GM12878 (cell line): ENCODE results near the gene PEF1. TPM values are rescaled to one million over a fixed set of nuclear protein-coding genes. Genes with fewer than 3 reads are reported as not detected.

Experiments used
- ATAC-seq: fragments of 200-7000 bp; cut with Tn5 transposase; 3 replicates; pipeline ENCODE4 v1.9.1; 2020; ENCODE audit warnings: mild to moderate bottlenecking, moderate library complexity
- BruUV-seq: library from RNA; stranded (reverse); fragments of 400-500 nt; replicated peaks from 2 replicates; lab custom pipeline; 2021; lab: Mats Ljungman, UMichigan
- CTCF ChIA-PET: fragments of 300-600 bp; sonication (Branson Sonifier 250); formaldehyde crosslinking; extraction: SDS; loops from one replicate; lab custom pipeline; 2021; ENCODE audit warnings: inconsistent platforms; lab: Yijun Ruan, JAX
- POLR2A ChIA-PET: fragments of 350-600 bp; formaldehyde crosslinking; extraction: SDS; loops from one replicate; lab custom pipeline; 2021; ENCODE audit warnings: inconsistent platforms; lab: Charles Lee
- RAD21 ChIA-PET: fragments of 300-600 bp; sonication (Branson Sonifier 250); formaldehyde crosslinking; loops from one replicate; lab custom pipeline; 2023; ENCODE audit warnings: antibody characterized with exemption; ENCODE audit not compliant: unreplicated experiment; lab: Charles Lee
- SMC1A ChIA-PET: fragments of 300-600 bp; sonication (Branson Sonifier 250); formaldehyde crosslinking; loops from one replicate; lab custom pipeline; 2023; ENCODE audit not compliant: unreplicated experiment, uncharacterized antibody; lab: Charles Lee
- DNase-seq: peaks from one replicate; pipeline ENCODE4 v3.0.0-alpha.2; 2011; ENCODE audit warnings: low read depth, low spot score
- FAIRE-seq: peaks from 3 replicates; lab custom pipeline; 2011; peaks lifted over from hg19 to GRCh38; lab: Jason Lieb, UNC
- H2AFZ ChIP-seq: 2 replicates; pipeline ENCODE4 v1.6.0; 2011; ENCODE audit warnings: low read depth, low read length, control low read depth; ENCODE audit not compliant: control insufficient read depth
- H3K27ac ChIP-seq: 2 replicates; pipeline ENCODE4 v1.5.1; 2011; ENCODE audit warnings: control low read depth; ENCODE audit not compliant: control insufficient read depth, insufficient read depth
- H3K27me3 ChIP-seq, 2 experiments: replicated peaks in 1 of 2; 2 replicates each; pipeline versions ENCODE4 v1.6.0 to v1.6.1; 2011; ENCODE audit warnings: low read length in 1 of 2; ENCODE audit not compliant: control insufficient read depth in 2 of 2, insufficient read depth in 2 of 2
- H3K36me3 ChIP-seq, 2 experiments: 2 replicates each; pipeline ENCODE4 v1.5.1; 2011; ENCODE audit warnings: low read length in 1 of 2; ENCODE audit not compliant: control insufficient read depth in 2 of 2, insufficient read depth in 2 of 2
- H3K4me1 ChIP-seq: 2 replicates; pipeline ENCODE4 v1.6.1; 2011; ENCODE audit warnings: mild to moderate bottlenecking, low read length, moderate library complexity, mixed read lengths; ENCODE audit not compliant: control insufficient read depth, insufficient read depth
- H3K4me2 ChIP-seq: 2 replicates; pipeline ENCODE4 v1.6.0; 2011; ENCODE audit warnings: control low read depth; ENCODE audit not compliant: control insufficient read depth, insufficient read depth
- H3K4me3 ChIP-seq: fragments of 200-600 bp; sonication (generic); 2 replicates; pipeline ENCODE4 v1.5.1; 2016
- H3K79me2 ChIP-seq: 2 replicates; pipeline ENCODE4 v1.6.0; 2011; ENCODE audit warnings: low read length; ENCODE audit not compliant: control insufficient read depth, insufficient read depth
- H3K9ac ChIP-seq: 2 replicates; pipeline ENCODE4 v1.8.0; 2011; ENCODE audit warnings: low read length, control low read depth, mixed read lengths; ENCODE audit not compliant: control insufficient read depth, insufficient read depth
- H3K9me3 ChIP-seq: replicated peaks from 3 replicates; pipeline ENCODE4 v1.5.1; 2011; ENCODE audit warnings: mild to moderate bottlenecking, low read length; ENCODE audit not compliant: control insufficient read depth, insufficient read depth
- H4K20me1 ChIP-seq: 2 replicates; pipeline ENCODE4 v1.6.0; 2011; ENCODE audit not compliant: control insufficient read depth, insufficient read depth
- CEBPZ ChIP-seq: fragments of 150-350 bp; IDR thresholded peaks from 2 replicates; pipeline ENCODE4 v1.6.1; 2016; ENCODE audit warnings: low read depth, low read length
- CTCF ChIP-seq, 3 experiments: IDR thresholded peaks in 2 of 3; conservative IDR thresholded peaks in 1 of 3; 2 replicates each; pipeline ENCODE4 v1.5.1; 2011; ENCODE audit warnings: low read depth in 3 of 3, low read length in 3 of 3, mild to moderate bottlenecking in 3 of 3, control low read depth in 2 of 3, moderate library complexity in 2 of 3, inconsistent platforms in 1 of 3, mixed read lengths in 1 of 3; ENCODE audit not compliant: control insufficient read depth in 2 of 3, insufficient read depth in 1 of 3; ENCODE audit errors: extremely low read depth in 1 of 3
- EP300 ChIP-seq, 2 experiments: fragments of 150-350 bp in 1 of 2; IDR thresholded peaks; 2 replicates each; pipeline ENCODE4 v1.6.1; 2011 to 2012; ENCODE audit warnings: low read depth in 2 of 2, low read length in 2 of 2, borderline replicate concordance in 1 of 2, improper control_type of control experiment in 1 of 2, inconsistent platforms in 1 of 2; ENCODE audit not compliant: control insufficient read depth in 1 of 2
- FOXM1 ChIP-seq: IDR thresholded peaks from 2 replicates; pipeline ENCODE4 v1.6.1; 2012; ENCODE audit warnings: low read depth, mild to moderate bottlenecking, inconsistent platforms, low read length, moderate library complexity
- NFIC ChIP-seq: IDR thresholded peaks from 2 replicates; pipeline ENCODE4 v1.6.1; 2012; ENCODE audit warnings: low read depth, mild to moderate bottlenecking, inconsistent platforms, low read length, moderate library complexity
- NR2F1 ChIP-seq: fragments of 450-650 bp; conservative IDR thresholded peaks from 2 replicates; pipeline ENCODE4 v1.6.1; 2017; ENCODE audit warnings: mild to moderate bottlenecking
- PRDM15 ChIP-seq: fragments of 450-650 bp; formaldehyde crosslinking; IDR thresholded peaks from 2 replicates; pipeline ENCODE4 v1.4.0; 2020; ENCODE audit warnings: mild to moderate bottlenecking, moderate library complexity
- RFX5 ChIP-seq: IDR thresholded peaks from 2 replicates; pipeline ENCODE4 v1.6.1; 2011; ENCODE audit warnings: low read depth, low read length, improper control_type of control experiment
- SRF ChIP-seq, 2 experiments: IDR thresholded peaks; 2 replicates each; pipeline ENCODE4 v1.6.1; 2011; ENCODE audit warnings: low read depth in 2 of 2, low read length in 2 of 2, mild to moderate bottlenecking in 1 of 2, moderate library complexity in 1 of 2
- TAF1 ChIP-seq: IDR thresholded peaks from 2 replicates; pipeline ENCODE4 v1.6.1; 2011; ENCODE audit warnings: mild to moderate bottlenecking, low read depth, low read length, borderline replicate concordance
- YY1 ChIP-seq: IDR thresholded peaks from 2 replicates; pipeline ENCODE4 v1.6.1; 2011; ENCODE audit warnings: low read depth, mild to moderate bottlenecking, low read length
- ZBED1 ChIP-seq: IDR thresholded peaks from 2 replicates; pipeline ENCODE4 v1.6.1; 2016; ENCODE audit warnings: borderline replicate concordance
- ZNF207 ChIP-seq: fragments of 450-650 bp; IDR thresholded peaks from 2 replicates; pipeline ENCODE4 v1.6.1; 2014; ENCODE audit warnings: antibody characterized with exemption, mild to moderate bottlenecking, borderline replicate concordance
- WGBS: methylation state at CpG from one replicate; pipeline ENCODE4 v1.1.6; 2016; ENCODE audit warnings: low lambda C conversion rate; ENCODE audit not compliant: insufficient replicate concordance, insufficient coverage; ENCODE audit errors: missing lambda C conversion rate; 5-methylcytosine and 5-hydroxymethylcytosine counted together
- in situ Hi-C: fragments of 300-500 bp; cut with MboI; formaldehyde crosslinking; loops from 9 replicates; pipeline ENCODE4 v1.14.3; 2018; ENCODE audit warnings: mixed read lengths
- intact Hi-C: fragments of 100-400 bp; cut with micrococcal nuclease; formaldehyde crosslinking; loops from one replicate; pipeline ENCODE4 v1.14.2; 2022; ENCODE audit not compliant: unreplicated experiment
- polyA plus RNA-seq, 11 experiments: library from polyadenylated mRNA; depleted of rRNA in 4 of 11; unstranded in 6 of 11; stranded (reverse) in 5 of 11; fragments of >200 nt; fragmentation: Nextera tagmentation in 4 of 11; fragmentation: Illumina TruSeq in 1 of 11; extraction: Ambion mirVana in 4 of 11; extraction: Trizol in 1 of 11; gene quantifications; 1 replicate in 1 of 11; 2 replicates in 10 of 11; pipeline versions ENCODE4 v1.2.1 to v1.2.3, GENCODE V29; 2011 to 2016; ENCODE audit warnings: inconsistent platforms in 2 of 11, missing spikeins in 2 of 11, low read depth in 1 of 11
- total RNA-seq, 4 experiments: library from RNA; depleted of rRNA in 3 of 4; stranded (reverse); fragments of >200 nt in 3 of 4; fragmentation: Illumina TruSeq in 1 of 4; extraction: Trizol in 1 of 4; gene quantifications; 2 replicates each; pipeline versions ENCODE4 v1.2.1 to v1.2.3, GENCODE V29; 2013 to 2021

PEF1 gene
- total and polyA plus RNA-seq, 10 of the 15 experiments (the other 5 are each of a cell fraction or from before 2014, with no cell fraction given): 27.1 to 107 (median 79.0) TPM

- no peak for FAIRE-seq
- ATAC-seq: no peak
- Histone ChIP-seq H3K36me3 (no peaks in the 10 kb centered on the region), H3K4me2 (no peak overlapping the region), H3K27me3 (peaks cover 0 to 3% of the 10 kb centered on the region in 2 experiments; a peak in 2 of 4 replicates), H3K9ac (no peak overlapping the region), H3K9me3 (no peaks in the 10 kb centered on the region), H3K27ac (no peak overlapping the region), H2AFZ (no peak overlapping the region), H3K4me1 (no peaks in the 10 kb centered on the region), H4K20me1 (no peaks in the 10 kb centered on the region), H3K79me2 (no peaks in the 10 kb centered on the region), H3K4me3 (no peak overlapping the region)
- in situ Hi-C loops: no loop called here
- ChIA-PET RAD21 (interaction anchor here (0.8 kb wide), 1 partner anchor 15 kb away, joined by 3 read pairs; no protein-coding TSS in a partner anchor), POLR2A (no interaction called here), CTCF (interaction anchor here (1.3 kb wide), 1 partner anchor 207 kb away, joined by 4 read pairs; no protein-coding TSS in a partner anchor), SMC1A (interaction anchor here (1.3 kb wide), 2 partner anchors 17 to 185 kb away, joined by 3 read pairs; no protein-coding TSS in a partner anchor)
- intact Hi-C loops: no loop called here
- BruUV-seq: no TSS peak
- DNase-seq: no peak
- WGBS: 44% methylated on average over 12 of the region's 12 CpGs
- TF ChIP-seq EP300 (IDR thresholded peaks at IDR 0.05; ENCODE audit: borderline replicate concordance in 1 of 2, control insufficient read depth in 1 of 2, low read depth in 2 of 2, low read length in 2 of 2) (no peak), NFIC (no peak), PRDM15 (no peak), CEBPZ (no peak), SRF (IDR thresholded peaks at IDR 0.05; ENCODE audit: low read depth in 2 of 2, low read length in 2 of 2) (no peak), TAF1 (no peak), FOXM1 (no peak), YY1 (no peak), NR2F1 (no peak), ZNF207 (no peak), RFX5 (no peak), CTCF (IDR thresholded peaks at IDR 0.05 in 2 of 3, conservative IDR thresholded peaks at IDR 0.05 in 1 of 3; ENCODE audit: control insufficient read depth in 2 of 3, extremely low read depth in 1 of 3, insufficient read depth in 1 of 3, low read depth in 3 of 3, low read length in 3 of 3) (no peak), ZBED1 (no peak)
Observed at GRCh38 chr1:31581821-31582810, 62.6 kb downstream of the PEF1 start.
